Measurements from ENCODE around the gene WFDC10A.
"Not testable (repeated sequence)": the region's sequence is repeated elsewhere in the genome, so short reads cannot be mapped to it uniquely, and the experiment has no call there.

Gene WFDC10A

DNA sequence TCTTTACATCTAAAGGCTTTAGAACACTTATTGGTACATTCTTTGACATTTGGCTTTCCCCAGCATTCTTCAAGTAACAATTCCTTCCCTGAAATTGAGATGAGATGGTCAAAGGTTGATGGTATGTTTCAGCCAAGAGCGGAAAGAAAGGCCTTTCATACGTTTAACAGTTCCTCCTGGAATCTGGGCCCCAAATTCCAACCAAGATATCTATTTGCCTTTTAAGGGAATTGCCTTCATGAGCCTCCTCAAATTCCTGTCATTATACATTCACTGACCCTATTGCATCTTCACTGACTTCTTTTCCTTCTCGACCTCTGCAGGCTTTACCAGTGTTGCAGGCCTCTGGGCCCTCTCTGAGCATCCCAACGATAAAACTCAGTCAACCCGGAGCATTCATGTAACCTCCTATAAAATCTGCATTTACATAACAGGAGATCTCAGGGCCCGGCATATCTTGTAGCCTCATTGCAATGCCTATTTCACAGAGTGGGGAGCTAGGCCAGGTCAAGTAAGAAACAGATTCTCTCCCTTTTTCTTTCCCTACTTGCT, 19.8 kb downstream of the WFDC10A start:
- DNase-seq: no peak

DNA sequence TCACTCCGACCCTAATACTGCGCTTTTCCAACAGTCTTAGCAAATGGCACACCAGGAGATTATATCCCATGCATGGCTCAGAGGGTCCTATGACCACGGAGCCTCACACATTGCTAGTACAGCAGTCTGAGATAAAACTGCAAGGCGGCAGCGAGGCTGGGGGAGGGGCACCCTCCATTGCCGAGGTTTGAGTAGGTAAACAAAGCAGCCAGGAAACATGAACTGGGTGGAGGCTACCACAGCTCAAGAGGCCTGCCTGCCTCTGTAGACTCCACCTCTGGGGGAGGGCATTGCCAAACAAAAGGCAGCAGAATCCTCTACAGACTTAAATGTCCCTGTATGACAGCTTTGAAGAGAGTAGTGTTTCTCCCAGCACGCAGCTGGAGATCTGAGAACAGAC, 22.2 kb downstream of the WFDC10A start:
- DNase-seq: not testable (repeated sequence)

DNA sequence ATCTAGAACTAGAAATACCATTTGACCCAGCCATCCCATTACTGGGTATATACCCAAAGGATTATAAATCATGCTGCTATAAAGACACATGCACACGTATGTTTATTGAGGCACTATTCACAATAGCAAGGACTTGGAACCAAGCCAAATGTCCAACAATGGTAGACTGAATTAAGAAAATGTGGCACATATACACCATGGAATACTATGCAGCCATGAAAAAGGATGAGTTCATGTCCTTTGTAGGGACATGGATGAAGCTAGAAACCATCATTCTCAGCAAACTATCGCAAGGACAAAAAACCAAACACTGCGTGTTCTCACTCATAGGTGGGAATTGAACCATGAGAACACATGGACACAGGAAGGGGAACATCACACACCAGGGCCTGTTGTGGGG, 27.5 kb downstream of the WFDC10A start:
- not testable (repeated sequence) for DNase-seq

DNA sequence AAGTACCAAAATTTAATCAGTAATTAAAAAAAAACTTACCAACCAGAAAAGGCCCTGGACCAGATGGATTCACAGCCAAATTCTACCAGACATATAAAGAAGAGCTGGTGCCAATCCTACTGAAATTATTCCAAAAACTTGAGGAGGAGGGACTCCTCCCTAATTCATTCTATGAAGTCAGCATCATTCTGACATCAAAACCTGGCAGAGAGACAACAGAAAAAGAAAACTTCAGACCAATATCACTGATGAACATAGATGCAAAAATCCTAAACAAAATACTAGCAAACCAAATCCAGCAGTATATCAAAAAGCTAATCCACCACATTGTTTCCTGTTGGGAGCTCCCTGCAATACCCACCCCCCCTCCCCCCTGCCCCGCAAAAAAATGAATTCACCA, 40.6 kb downstream of the WFDC10A start, which contains the start of gene WFDC11:
TSS of gene WFDC11 (minus strand) at position 101 of the 400 bp plus-strand sequence. CDS start 19,639 bp downstream, outside the sequence.
- DNase-seq: no peak

DNA sequence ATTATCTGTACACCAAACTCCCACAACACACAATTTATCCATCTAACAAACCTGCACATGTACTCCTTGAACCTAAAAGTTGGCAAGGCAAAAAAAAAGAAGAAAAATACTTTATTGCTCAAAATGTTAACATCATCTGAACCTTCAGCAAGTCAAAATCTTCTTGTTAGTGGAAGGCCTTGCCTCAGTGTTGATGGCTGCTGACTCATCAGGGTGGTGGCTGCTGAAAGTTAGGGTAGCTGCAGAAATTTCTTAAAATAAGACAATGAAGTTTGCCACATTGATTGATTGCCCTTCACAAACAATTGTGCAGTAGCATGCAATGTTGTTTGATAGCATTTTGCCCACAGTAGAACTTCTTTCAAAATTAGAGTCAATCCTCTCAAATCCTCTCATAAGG, 43.2 kb downstream of the WFDC10A start:
- DNase-seq: no peak

DNA sequence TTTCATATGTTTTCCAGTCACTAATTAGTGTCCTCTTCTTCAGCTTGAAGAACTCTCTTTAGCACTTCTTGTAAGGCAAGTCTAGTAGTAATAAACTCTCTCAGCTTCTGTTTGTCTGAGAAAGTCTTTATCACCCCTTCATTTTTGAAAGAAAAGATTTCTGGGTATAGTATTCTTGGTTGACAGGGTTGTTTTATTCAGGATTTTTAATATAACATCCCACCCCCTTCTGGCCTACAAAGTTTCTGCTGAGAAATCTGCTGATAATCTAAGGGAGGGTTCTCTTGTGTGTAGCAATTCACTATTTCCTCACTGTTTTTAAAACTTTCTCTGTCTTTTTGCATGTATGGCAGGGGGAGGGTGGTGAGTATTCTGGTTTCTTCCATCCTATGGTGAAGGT, 50.1 kb downstream of the WFDC10A start:
- DNase-seq: no peak

Data from inflammatory macrophage treated with lipopolysaccharide for 1 hour (primary cell).